GM21619 (cell line): ENCODE data around the gene TRIM50.
"Not testable (repeated sequence)": the region's sequence is repeated elsewhere in the genome, so short reads cannot be mapped to it uniquely, and the experiment has no call there.

Experiments used
- ATAC-seq: cut with Tn5 transposase; IDR thresholded peaks from one replicate; pipeline ENCODE4 v1.9.1; 2021; ENCODE audit not compliant: unreplicated experiment

TRIM50 gene

GRCh38 chr7:73350306-73351068, 22.6 kb upstream of the TRIM50 start:
- ATAC-seq = no peak

DNA sequence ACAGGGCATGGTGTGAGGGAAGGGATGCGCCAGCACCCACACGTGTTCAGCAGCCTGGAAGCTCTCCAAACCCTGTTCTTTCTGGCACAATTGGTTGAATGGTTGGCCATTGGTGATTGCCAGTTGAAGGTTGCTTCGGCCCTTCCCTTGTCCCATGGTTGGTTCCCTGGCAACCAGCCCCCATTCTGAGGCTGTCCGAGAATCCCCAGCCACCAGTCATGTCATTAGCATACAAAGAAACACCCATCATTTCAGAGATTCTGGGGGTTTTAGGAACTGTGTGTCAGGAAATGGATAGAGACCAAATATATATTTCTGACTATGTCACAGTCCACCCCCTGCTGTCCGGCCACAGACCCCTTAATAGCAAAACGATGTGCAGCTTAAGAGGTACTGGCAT, 21.9 kb upstream of the TRIM50 start:
- no peak for ATAC-seq

GRCh38 chr7:73345951-73346350, 18.1 kb upstream of the TRIM50 start:
- no peak for ATAC-seq

DNA sequence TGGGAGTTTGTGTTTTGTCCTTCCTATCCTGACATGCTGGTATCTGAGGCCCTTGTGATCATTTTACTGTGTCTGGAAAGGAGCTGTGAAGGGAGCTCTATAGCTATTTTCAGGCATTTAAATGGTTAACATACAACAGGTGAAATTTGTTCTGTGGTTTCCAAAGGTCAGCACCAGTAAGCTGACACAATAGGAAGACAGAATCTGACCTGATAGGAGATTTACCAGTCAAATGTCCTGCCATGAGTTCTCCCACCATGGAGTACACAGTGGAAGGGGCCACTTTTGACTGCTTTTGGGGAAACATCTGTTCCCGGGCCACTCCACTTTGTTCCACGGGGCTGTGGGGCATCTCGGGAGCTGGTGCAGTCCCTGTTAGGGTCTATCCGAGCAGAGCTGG, 17.7 kb upstream of the TRIM50 start:
- ATAC-seq = no peak

DNA sequence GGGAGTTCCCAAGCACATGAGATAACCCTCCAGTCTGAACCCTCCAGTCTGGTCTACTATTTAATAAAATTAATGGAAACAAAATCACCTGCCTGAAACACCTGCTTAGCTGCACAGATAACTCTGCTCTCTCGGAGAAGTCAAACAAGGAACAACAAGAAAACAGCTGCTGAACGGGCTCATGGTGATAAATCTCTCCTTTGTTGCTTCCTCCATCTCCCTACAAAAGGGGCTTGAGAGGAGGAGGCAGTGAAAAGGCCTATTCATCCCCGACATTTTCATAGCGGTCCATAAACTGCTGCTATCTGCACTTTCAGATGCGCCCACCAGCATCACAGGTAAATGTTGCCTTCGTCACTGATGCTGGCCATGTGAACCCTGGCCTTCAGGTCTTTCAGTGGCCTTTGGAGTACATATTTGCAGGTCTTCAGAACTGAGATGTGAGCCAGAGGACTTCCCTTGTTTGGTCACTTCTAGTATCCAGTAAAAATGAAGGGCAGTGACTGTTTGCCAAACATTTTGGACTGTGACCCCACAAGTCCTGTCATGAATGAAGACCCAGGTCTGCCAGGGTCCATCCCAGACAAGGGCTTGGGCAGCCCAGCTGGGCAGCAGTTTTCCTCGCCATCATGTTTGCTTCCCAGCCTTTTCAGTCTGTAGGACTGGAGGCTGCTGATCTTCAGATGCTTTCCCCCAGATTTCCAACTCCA, 15.9 kb upstream of the TRIM50 start:
- no peak for ATAC-seq

DNA sequence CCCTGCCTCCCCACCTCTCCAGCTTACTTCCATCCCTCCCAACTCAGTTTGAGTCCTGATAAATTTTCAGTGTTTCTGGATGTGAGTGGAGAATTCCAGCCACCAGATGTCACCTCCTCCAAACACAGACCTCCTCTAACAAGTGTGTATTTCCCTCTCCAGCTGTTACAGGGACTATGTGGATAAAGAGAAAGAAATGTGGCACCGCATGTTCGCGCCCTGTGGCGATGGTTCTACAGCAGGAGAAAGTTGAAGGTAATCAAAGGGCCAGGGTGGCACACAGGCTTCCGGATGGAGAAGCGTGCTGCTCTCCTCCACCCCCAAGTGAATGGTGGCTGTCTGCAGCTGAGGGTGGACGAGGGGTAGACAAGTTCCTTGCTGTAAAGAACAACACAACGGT, 14.8 kb upstream of the TRIM50 start:
- ATAC-seq = no peak

- no peak for ATAC-seq
Observed at GRCh38 chr7:73341877-73342276, 14.0 kb upstream of the TRIM50 start.

- no peak for ATAC-seq
Observed at GRCh38 chr7:73340514-73340913, 12.6 kb upstream of the TRIM50 start.

DNA sequence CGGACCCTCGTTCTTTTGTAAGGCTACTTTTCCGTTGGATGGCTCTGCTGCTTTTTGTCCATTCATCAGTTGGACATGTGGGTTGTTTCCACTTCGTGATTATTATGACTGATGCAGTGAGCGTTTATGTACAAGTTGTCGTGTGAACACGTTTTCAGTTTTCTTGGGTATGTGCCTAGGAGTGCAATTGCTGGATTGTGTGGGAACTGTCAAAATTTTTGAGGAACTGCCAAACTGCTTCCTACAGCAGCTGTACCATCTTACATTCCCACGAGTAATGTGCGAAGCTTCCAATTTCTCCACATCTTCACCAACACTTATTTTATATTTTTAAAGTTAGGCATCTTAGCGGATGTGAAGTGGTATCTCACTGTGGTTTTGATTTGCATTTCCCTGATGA, 10.4 kb upstream of the TRIM50 start:
- no peak for ATAC-seq

- no peak for ATAC-seq
Observed at GRCh38 chr7:73332447-73332846, 4.6 kb upstream of the TRIM50 start.

GRCh38 chr7:73330772-73331171, 2.9 kb upstream of the TRIM50 start:
- no peak for ATAC-seq

DNA sequence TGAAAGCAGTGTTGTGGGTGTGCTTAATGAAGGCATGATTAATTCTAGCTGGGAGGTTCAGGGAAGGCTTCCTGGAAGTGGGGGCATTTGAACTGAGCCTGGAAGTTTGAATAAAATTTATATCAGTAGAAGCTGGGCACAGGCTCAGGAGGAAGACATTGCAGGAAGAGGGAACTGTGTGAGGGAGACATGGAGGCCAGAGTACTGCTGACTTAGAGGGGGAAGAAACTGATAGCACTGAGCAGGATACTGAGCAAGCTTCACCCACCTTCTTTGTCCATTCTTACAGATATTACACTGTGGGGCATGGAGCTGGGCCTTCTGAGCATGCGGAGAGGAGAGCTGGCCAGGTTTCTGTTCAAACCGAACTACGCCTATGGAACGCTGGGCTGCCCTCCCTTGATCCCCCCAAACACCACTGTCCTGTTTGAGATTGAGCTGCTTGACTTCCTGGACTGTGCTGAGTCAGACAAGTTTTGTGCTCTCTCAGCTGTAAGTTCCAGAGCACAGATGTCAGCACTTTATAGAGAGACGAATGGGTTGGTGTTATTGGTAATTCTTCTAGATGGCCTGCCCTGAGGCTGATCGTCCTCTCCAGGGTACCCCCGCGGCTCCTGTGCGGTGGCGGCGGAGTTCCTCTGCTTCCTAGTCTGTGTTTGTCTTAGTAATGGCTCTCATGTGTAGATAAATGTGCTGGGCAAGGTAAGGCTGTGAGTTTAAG, 2.1 kb upstream of the TRIM50 start:
- no peak for ATAC-seq

DNA sequence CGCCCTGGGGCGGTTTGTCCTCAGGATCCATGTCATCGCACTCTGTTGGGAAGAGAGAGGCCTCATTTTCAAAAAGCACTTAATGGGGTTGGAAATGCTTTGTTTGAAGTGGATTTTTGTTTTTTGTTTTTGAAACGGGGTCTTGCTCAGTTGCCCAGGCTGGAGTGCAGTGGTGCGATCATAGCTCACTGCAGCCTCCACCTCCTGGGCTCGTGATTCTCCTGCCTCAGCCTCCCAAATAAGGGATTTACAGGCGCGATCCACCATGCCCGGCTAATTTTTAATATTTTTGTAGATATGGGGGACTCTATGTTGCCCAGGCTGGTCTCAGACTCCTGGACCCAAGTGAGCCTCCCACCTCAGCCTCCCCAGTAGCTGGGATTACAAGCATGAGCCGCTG, 814 bp upstream of the TRIM50 start:
- no peak for ATAC-seq

- ATAC-seq = not testable (repeated sequence)
Observed at GRCh38 chr7:73327449-73327848, 433 bp downstream of the TRIM50 start.

GRCh38 chr7:73325424-73325823, 2.5 kb downstream of the TRIM50 start:
- ATAC-seq = not testable (repeated sequence)

DNA sequence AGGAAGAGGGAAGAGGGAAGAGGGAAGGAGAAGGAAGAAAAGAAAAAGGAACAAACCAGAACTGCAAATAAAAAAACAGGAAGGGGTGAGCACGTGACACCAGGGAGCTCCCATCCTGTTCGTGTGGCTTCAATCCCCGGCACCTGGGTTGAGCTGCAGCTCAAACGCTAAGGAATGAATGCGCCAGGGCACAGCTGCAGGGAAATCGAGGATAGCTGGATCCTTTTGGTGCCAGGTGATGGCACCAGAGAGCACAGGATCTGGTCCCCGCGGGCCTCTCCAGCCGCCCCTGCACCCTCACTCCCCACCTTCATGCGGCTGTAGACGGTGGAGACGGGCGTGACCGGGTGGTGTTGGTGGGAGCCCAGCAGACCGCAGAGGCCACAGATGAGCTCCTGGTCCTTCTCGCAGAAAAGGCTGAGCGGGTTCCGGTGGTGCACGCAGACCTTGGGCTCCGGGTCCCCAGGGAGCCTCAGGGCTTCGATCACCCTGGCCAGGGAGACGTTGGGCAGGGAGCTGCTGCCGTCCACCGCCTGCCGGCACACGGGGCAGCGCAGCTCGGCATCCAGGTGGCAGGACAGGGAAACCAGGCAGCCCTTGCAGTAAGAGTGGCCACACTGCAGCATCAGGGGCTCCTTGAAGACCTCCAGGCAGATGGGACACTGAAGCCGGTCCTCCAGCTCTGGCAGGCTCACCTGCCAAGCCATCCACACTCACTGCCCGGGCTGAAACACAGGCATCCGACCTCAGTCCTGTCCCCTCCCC, 3.6 kb downstream of the TRIM50 start:
- ATAC-seq = not testable (repeated sequence)

- not testable (repeated sequence) for ATAC-seq
Observed at GRCh38 chr7:73323434-73324080, 4.3 kb downstream of the TRIM50 start.

DNA sequence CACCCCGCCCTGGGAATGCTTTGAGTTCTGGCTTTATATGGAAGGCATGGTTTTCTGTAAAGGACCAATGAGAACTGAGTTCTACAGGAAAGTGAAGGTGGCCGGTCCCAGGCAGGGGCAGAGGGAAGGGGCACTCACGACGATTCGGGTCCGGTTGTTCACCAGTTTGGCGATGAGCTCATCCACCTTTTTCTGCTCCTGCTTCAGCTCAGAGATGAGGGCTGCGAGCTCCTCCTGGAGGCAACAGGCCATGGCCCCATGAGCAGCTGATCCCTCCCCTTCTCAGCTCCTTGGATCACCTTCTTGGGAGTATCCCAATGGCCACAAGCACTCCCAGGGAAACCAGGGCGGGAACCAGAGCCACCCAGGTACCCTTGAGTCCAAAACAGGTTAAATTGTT, 7.9 kb downstream of the TRIM50 start:
- not testable (repeated sequence) for ATAC-seq

DNA sequence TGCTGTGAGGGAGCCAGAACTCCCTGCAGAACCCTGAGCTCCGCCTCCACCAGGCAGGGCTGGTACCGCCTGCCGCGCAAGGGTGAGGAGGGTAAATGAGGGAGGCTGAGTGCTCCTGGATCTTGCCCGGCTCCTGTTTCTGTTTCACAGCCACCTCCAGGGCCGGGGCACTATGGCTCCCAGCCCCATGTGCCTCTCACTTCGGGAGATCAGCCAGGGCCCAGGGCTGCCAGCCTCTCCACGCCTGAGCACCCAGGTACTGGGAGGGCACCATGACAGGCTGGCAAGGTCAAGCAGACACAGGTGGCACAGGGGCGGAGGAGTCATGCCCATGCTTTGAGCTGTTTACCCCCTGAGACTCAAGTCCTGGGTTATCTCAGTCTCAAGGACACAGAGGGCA, 8.3 kb downstream of the TRIM50 start:
- ATAC-seq = not testable (repeated sequence)

DNA sequence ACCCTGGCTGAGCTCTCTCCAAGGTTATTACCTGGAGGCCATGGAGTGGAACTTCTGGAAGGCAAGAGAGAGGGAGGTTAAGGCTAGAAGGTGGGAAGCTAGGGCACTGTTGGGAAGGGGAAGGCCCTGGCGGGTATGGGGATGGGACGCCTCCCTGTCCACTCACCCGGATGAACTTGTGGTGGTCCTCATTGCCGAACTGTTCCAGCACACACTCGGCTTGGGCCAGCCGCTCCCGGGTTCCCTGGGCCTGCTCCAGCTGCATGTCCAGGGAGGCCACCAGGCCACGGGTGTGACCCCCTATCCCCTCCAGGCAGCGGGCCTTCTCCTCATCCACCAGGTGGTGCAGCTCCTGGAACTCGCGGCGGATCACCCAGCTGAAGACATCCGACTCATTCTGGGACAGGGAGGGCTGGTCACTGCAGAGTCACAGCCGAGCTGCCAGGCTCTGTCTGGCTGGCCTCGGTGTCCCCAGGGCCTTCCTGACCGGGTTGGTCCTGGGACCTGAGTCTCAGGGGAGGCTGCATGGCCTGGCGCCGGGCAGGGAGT, 9.2 kb downstream of the TRIM50 start:
- ATAC-seq = not testable (repeated sequence)
